ENCODE measurements around the gene MSL1. TPM values are rescaled to one million over a fixed set of nuclear protein-coding genes. Genes with fewer than 3 reads are reported as not detected.

MSL1 gene
- total and polyA plus RNA-seq, 2 of the 13 experiments (the other 11 are each of a cell fraction or from before 2014, with no cell fraction given) = 63.8 to 88.5 TPM

- Histone ChIP-seq H3K4me3 (replicated peaks in 1 of 3; ENCODE audit: insufficient read depth in 1 of 3, low read depth in 2 of 3, low read length in 3 of 3) (no peak overlapping the region), H3K36me3 (replicated peaks in 1 of 2; ENCODE audit: control insufficient read depth in 1 of 2, insufficient read depth in 2 of 2, low read length in 2 of 2) (peaks cover 21 to 43% of the 10 kb centered on the region in 2 experiments), H3K9ac (ENCODE audit: insufficient read depth, low read depth, low read length) (no peak overlapping the region), H3K27ac (ENCODE audit: extremely low read length, insufficient read depth, low read length) (no peak overlapping the region), H3K27me3 (ENCODE audit: control insufficient read depth in 1 of 2, insufficient read depth in 2 of 2, low read length in 2 of 2) (no peaks in the 10 kb centered on the region), H3K9me3 (ENCODE audit: low read length) (no peaks in the 10 kb centered on the region), H2AFZ (ENCODE audit: low read length) (no peak overlapping the region), H3K4me1 (ENCODE audit: insufficient read depth, low read length) (0 out of 2 replicates have a peak, but pooled peaks cover 13% of the 10 kb centered on the region), H3K79me2 (ENCODE audit: insufficient read depth, low read length) (no peaks in the 10 kb centered on the region), H4K20me1 (ENCODE audit: insufficient read depth, low read length) (no peaks in the 10 kb centered on the region), H3K4me2 (ENCODE audit: low read depth, low read length) (no peak overlapping the region)
- ATAC-seq (no peak), DNase-seq (ENCODE audit: low spot score) (no peak), FAIRE-seq (no peak)
- 95% methylated on average over 14 of the region's 14 CpGs for WGBS (ENCODE audit: low lambda C conversion rate)
- POLR2A ChIA-PET = no interaction called here
- CTCF ChIA-PET (ENCODE audit: low intra/inter-chr PET ratio, low total read pairs) = no interaction called here
- in situ Hi-C loops (cut with HindIII; ENCODE audit: extremely low pct_ligation_motif_present, low pct_unique_long_range_greater_than_20kb) = no loop called here
- TF ChIP-seq JARID2 (CRISPR knock-in tag; IDR thresholded peaks at IDR 0.05; ENCODE audit: insufficient replicate concordance) (no peak), AGO1 (IDR thresholded peaks at IDR 0.05; ENCODE audit: low read depth, low read length, poor library complexity, severe bottlenecking) (no peak), ZNF510 (CRISPR knock-in tag; IDR thresholded peaks at IDR 0.05; ENCODE audit: low read depth) (no peak), ZNF414 (CRISPR knock-in tag; IDR thresholded peaks at IDR 0.05) (no peak)
- intact Hi-C loops (cut with micrococcal nuclease; ENCODE audit: unreplicated experiment) = no loop called here
- no TSS peak for BruUV-seq (replicated peaks)
These were observed 37.3 kb upstream of the MSL1 start for GRCh38 chr17:40084477-40084876.

- Histone ChIP-seq H3K9me3 (ENCODE audit: low read length) (no peaks in the 10 kb centered on the region), H3K4me1 (ENCODE audit: insufficient read depth, low read length) (0 out of 2 replicates have a peak, but pooled peaks cover 13% of the 10 kb centered on the region), H3K27ac (ENCODE audit: extremely low read length, insufficient read depth, low read length) (no peak overlapping the region), H3K4me3 (replicated peaks in 1 of 3; ENCODE audit: insufficient read depth in 1 of 3, low read depth in 2 of 3, low read length in 3 of 3) (no peak overlapping the region), H3K4me2 (ENCODE audit: low read depth, low read length) (no peak overlapping the region), H3K27me3 (ENCODE audit: control insufficient read depth in 1 of 2, insufficient read depth in 2 of 2, low read length in 2 of 2) (no peaks in the 10 kb centered on the region), H2AFZ (ENCODE audit: low read length) (no peak overlapping the region), H3K36me3 (replicated peaks in 1 of 2; ENCODE audit: control insufficient read depth in 1 of 2, insufficient read depth in 2 of 2, low read length in 2 of 2) (peaks cover 21 to 43% of the 10 kb centered on the region in 2 experiments), H3K79me2 (ENCODE audit: insufficient read depth, low read length) (no peaks in the 10 kb centered on the region), H3K9ac (ENCODE audit: insufficient read depth, low read depth, low read length) (no peak overlapping the region), H4K20me1 (ENCODE audit: insufficient read depth, low read length) (no peaks in the 10 kb centered on the region)
- intact Hi-C loops (cut with micrococcal nuclease; ENCODE audit: unreplicated experiment) (loop anchor here (1.0 kb wide), 2 partner anchors 47 to 73 kb away; no protein-coding TSS in a partner anchor), in situ Hi-C loops (cut with HindIII; ENCODE audit: extremely low pct_ligation_motif_present, low pct_unique_long_range_greater_than_20kb) (loop anchor here (5.0 kb wide), 1 partner anchor 49 kb away; no protein-coding TSS in a partner anchor)
- BruUV-seq (replicated peaks) = no TSS peak
- WGBS (ENCODE audit: low lambda C conversion rate) = 78% methylated on average over 17 of the region's 17 CpGs
- DNase-seq (ENCODE audit: low spot score) (peak; percentile 52), FAIRE-seq (peak; percentile 43), ATAC-seq (peak; percentile 64)
- ChIA-PET CTCF (ENCODE audit: low intra/inter-chr PET ratio, low total read pairs) (interaction anchor here (0.7 to 2.2 kb wide), 7 partner anchors 11 to 73 kb away, joined by 3 to 11 read pairs (median 6); no protein-coding TSS in a partner anchor), POLR2A (interaction anchor here (0.6 to 1.7 kb wide), 12 partner anchors 11 to 72 kb away, joined by 3 to 8 read pairs (median 4); partner anchors contain the start of genes CASC3, CSF3, MED24 and NR1D1)
- TF ChIP-seq PHF5A (CRISPR knock-in tag; IDR thresholded peaks at IDR 0.05; ENCODE audit: low read depth, unreplicated experiment) = no peak
- 0 out of 2 replicates have a peak, but pooled peaks have one; percentile 16 for TF ChIP-seq ZNF331 (CRISPR knock-in tag; IDR thresholded peaks at IDR 0.05)
- TF ChIP-seq DBP (CRISPR knock-in tag; IDR thresholded peaks at IDR 0.05; ENCODE audit: not compliant biosample characterization) = no peak
- peak; percentile 54; the same call in 1 of the 2 replicates for TF ChIP-seq ZNF687 (CRISPR knock-in tag; IDR thresholded peaks at IDR 0.05)
- peak; percentile 82 for TF ChIP-seq XRCC5 (optimal IDR thresholded peaks at IDR 0.05; ENCODE audit: low read length)
- peak; percentile 93 for TF ChIP-seq ZBTB7A (CRISPR knock-in tag; IDR thresholded peaks at IDR 0.05)
These were observed 35.4 kb upstream of the MSL1 start for GRCh38 chr17:40086150-40087044.
